ENCODE measurements around the gene FNDC3B. TPM values are rescaled to one million over a fixed set of nuclear protein-coding genes. Genes with fewer than 3 reads are reported as not detected.

The FNDC3B gene
- total and polyA plus RNA-seq, 2 donors (not counting 1 experiment from before 2014, with no cell fraction given), result 1.2 to 9.2 TPM

DNA sequence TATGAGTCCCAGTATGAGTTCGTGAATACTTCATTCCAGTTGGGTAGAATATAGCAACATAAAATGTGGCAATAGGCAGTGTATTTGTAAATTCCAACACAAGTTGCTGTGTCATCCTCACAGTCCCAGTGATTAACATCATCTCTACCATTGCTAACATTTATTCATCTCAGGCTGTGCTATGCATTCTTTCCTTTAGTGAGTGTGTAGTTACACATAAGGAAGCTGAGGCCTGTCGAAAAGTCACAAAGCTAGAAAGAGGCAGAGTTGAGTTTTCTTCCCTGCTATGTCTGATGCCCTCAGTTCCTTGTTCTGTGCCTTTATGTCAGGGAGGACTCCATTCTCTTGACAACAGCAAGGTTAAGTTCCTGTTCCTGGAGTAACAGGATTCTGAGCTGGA is 96.4 kb downstream of the FNDC3B start:
- no peak for TF ChIP-seq CTCF (IDR thresholded peaks at IDR 0.05)
- TF ChIP-seq EZH2 (IDR thresholded peaks at IDR 0.05; ENCODE audit: borderline replicate concordance, insufficient read depth, low read depth, low read length, poor library complexity, severe bottlenecking), result no peak
- no peak overlapping the region for H3K4me2 ChIP-seq (replicated peaks; ENCODE audit: low read depth, low read length, poor library complexity, severe bottlenecking)
- Mint-ChIP-seq H3K4me3 (no peak overlapping the region), H3K4me1 (peaks cover 4% of the 10 kb centered on the region), H3K27me3 (peaks cover 23% of the 10 kb centered on the region), H3K9me3 (ENCODE audit: insufficient read depth) (no peaks in the 10 kb centered on the region), H3K27ac (no peak overlapping the region)
- H3K9ac ChIP-seq (ENCODE audit: low read length), result no peak overlapping the region
- H2AFZ ChIP-seq (ENCODE audit: insufficient read depth, low read depth, low read length, poor library complexity, severe bottlenecking), result no peak overlapping the region
- H3K27ac ChIP-seq (ENCODE audit: low read length in 2 of 2), result no peak overlapping the region
- no peaks in the 10 kb centered on the region for H4K20me1 ChIP-seq (ENCODE audit: control insufficient read depth, insufficient read depth, low read length, poor library complexity, severe bottlenecking)
- H3K4me3 ChIP-seq (ENCODE audit: control extremely low read depth in 1 of 5, extremely low read depth in 1 of 5, insufficient read depth in 1 of 5, low read depth in 2 of 5, low read length in 4 of 5), result no peak overlapping the region
- POLR2A ChIA-PET, result no interaction called here
- DNase-seq (no peak), ATAC-seq (ENCODE audit: low read depth) (no peak)
- WGBS (ENCODE audit: insufficient coverage), result no CpG with 5 or more reads among the region's 2 CpGs
- H3K79me2 ChIP-seq (ENCODE audit: control insufficient read depth, insufficient read depth, low read length), result no peaks in the 10 kb centered on the region
- no peaks in the 10 kb centered on the region for H3K9me3 ChIP-seq (ENCODE audit: control extremely low read depth in 1 of 3, control insufficient read depth in 2 of 3, insufficient read depth in 1 of 3, low read length in 2 of 3)
- no peaks in the 10 kb centered on the region for H3K4me1 ChIP-seq (ENCODE audit: control insufficient read depth in 2 of 2, insufficient read depth in 2 of 2, low read length in 2 of 2)
- intact Hi-C loops (cut with micrococcal nuclease), result no loop called here
- H3K27me3 ChIP-seq (replicated peaks in 1 of 4; ENCODE audit: control extremely low read depth in 1 of 4, control insufficient read depth in 3 of 4, insufficient read depth in 4 of 4, low read length in 3 of 4), result peaks cover 0 to 16% (median 5%) of the 10 kb centered on the region in 4 experiments
- no peaks in the 10 kb centered on the region for H3K36me3 ChIP-seq (replicated peaks in 1 of 2; ENCODE audit: control extremely low read depth in 1 of 2, control insufficient read depth in 1 of 2, extremely low read depth in 1 of 2, insufficient read depth in 2 of 2, low read length in 1 of 2)
- CTCF ChIA-PET, result no interaction called here

DNA sequence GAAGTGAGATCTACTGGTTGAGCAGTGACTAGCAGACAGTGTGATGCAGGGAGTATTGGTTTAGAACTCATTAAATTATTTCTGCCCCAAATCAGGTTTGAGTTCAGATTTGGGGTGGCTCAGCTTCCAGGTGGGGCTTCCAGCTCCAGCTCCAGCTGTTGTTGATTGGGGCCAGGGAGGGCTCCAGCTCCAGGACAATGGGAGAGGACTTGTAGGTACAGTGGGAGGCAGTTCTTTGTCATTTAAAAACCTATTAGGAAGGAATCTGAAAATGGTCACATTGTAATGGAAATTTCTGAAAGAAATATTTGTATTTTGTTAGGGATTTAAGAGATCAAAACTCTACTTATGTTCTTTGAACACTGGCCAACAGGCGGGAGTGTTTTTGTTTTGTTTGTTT is 97.0 kb downstream of the FNDC3B start:
- ChIA-PET CTCF (no interaction called here), POLR2A (no interaction called here)
- H3K9ac ChIP-seq (ENCODE audit: low read length), result no peak overlapping the region
- no peaks in the 10 kb centered on the region for H3K4me1 ChIP-seq (ENCODE audit: control insufficient read depth in 2 of 2, insufficient read depth in 2 of 2, low read length in 2 of 2)
- no peaks in the 10 kb centered on the region for H3K9me3 Mint-ChIP-seq (ENCODE audit: insufficient read depth)
- WGBS (ENCODE audit: insufficient coverage), result 89% methylated on average over 1 of the region's 1 CpG
- peaks cover 4% of the 10 kb centered on the region for H3K4me1 Mint-ChIP-seq
- H3K4me3 Mint-ChIP-seq, result no peak overlapping the region
- H3K27me3 Mint-ChIP-seq, result peaks cover 29% of the 10 kb centered on the region
- no peaks in the 10 kb centered on the region for H3K9me3 ChIP-seq (ENCODE audit: control extremely low read depth in 1 of 3, control insufficient read depth in 2 of 3, insufficient read depth in 1 of 3, low read length in 2 of 3)
- H3K27me3 ChIP-seq (replicated peaks in 1 of 4; ENCODE audit: control extremely low read depth in 1 of 4, control insufficient read depth in 3 of 4, insufficient read depth in 4 of 4, low read length in 3 of 4), result peaks cover 0 to 16% (median 6%) of the 10 kb centered on the region in 4 experiments
- ATAC-seq (ENCODE audit: low read depth) (no peak), DNase-seq (no peak)
- H3K4me3 ChIP-seq (ENCODE audit: control extremely low read depth in 1 of 5, extremely low read depth in 1 of 5, insufficient read depth in 1 of 5, low read depth in 2 of 5, low read length in 4 of 5), result no peak overlapping the region
- H3K27ac ChIP-seq (ENCODE audit: low read length in 2 of 2), result no peak overlapping the region
- TF ChIP-seq EZH2 (IDR thresholded peaks at IDR 0.05; ENCODE audit: borderline replicate concordance, insufficient read depth, low read depth, low read length, poor library complexity, severe bottlenecking) (no peak), CTCF (IDR thresholded peaks at IDR 0.05) (no peak)
- no peak overlapping the region for H3K27ac Mint-ChIP-seq
- H4K20me1 ChIP-seq (ENCODE audit: control insufficient read depth, insufficient read depth, low read length, poor library complexity, severe bottlenecking), result no peaks in the 10 kb centered on the region
- intact Hi-C loops (cut with micrococcal nuclease), result no loop called here
- H3K36me3 ChIP-seq (replicated peaks in 1 of 2; ENCODE audit: control extremely low read depth in 1 of 2, control insufficient read depth in 1 of 2, extremely low read depth in 1 of 2, insufficient read depth in 2 of 2, low read length in 1 of 2), result no peaks in the 10 kb centered on the region
- no peak overlapping the region for H2AFZ ChIP-seq (ENCODE audit: insufficient read depth, low read depth, low read length, poor library complexity, severe bottlenecking)
- no peak overlapping the region for H3K4me2 ChIP-seq (replicated peaks; ENCODE audit: low read depth, low read length, poor library complexity, severe bottlenecking)
- no peaks in the 10 kb centered on the region for H3K79me2 ChIP-seq (ENCODE audit: control insufficient read depth, insufficient read depth, low read length)

Data from B cell (primary cell).